ENCODE data around the gene ARNT2.

DNA sequence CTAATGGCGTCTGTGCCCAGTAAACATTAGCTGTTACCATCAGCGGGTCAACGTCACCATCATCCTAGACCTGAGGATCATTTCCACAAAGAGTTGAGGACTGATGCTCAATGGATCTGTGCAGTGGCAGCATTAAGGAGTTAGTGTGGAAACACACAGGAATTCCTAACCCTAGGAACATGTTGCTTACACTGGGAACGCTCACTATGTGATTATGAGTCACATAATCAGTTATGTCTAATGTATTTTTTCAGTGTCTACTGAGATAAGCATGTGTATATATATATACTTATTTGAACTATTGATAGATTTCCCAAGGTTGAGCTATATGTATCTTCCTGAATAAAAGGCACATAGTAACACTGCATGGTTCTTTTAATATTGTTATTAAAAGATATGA lies 19.0 kb downstream of the ARNT2 start:
- TF ChIP-seq CTCF (IDR thresholded peaks at IDR 0.05) (no peak), POLR2A (IDR thresholded peaks at IDR 0.05) (no peak), EP300 (IDR thresholded peaks at IDR 0.05) (no peak)
